SK-N-SH (cell line): ENCODE data around the gene KRT36. TPM values are rescaled to one million over a fixed set of nuclear protein-coding genes. Genes with fewer than 3 reads are reported as not detected.

ENCODE experiments used
- CTCF ChIA-PET: fragments of 300-600, 350-600 bp; formaldehyde crosslinking; extraction: SDS; loops from one replicate; lab custom pipeline; 2021; lab: Yijun Ruan, JAX
- POLR2A ChIA-PET: fragments of 350-600 bp; sonication (Branson Sonifier 250); formaldehyde crosslinking; extraction: SDS; loops from one replicate; lab custom pipeline; 2020; ENCODE audit warnings: antibody characterized with exemption, inconsistent platforms; lab: Yijun Ruan, JAX
- DNase-seq: peaks from one replicate; pipeline ENCODE4 v3.0.0; 2012
- H2AFZ ChIP-seq: fragments of 200-600 bp; sonication (generic); 2 replicates; pipeline ENCODE4 v1.8.1; 2016; ENCODE audit warnings: antibody characterized with exemption, mild to moderate bottlenecking, low read depth
- H3F3A ChIP-seq: fragments of 200-600 bp; sonication (generic); replicated peaks from 2 replicates; pipeline ENCODE3; 2016; ENCODE audit warnings: antibody characterized with exemption, mild to moderate bottlenecking; ENCODE audit not compliant: insufficient read depth
- H3K27ac ChIP-seq, 2 experiments: fragments of 200-500 bp in 1 of 2; fragments of 200-600 bp in 1 of 2; sonication (Bioruptor generic) in 1 of 2; sonication (generic), shearing (Covaris generic) in 1 of 2; 2 replicates each; pipeline versions ENCODE4 v1.5.1 to v1.6.1; 2014 to 2016; ENCODE audit warnings: low read depth in 2 of 2, inconsistent platforms in 1 of 2, low read length in 1 of 2, mild to moderate bottlenecking in 1 of 2, mixed read lengths in 1 of 2
- H3K27me3 ChIP-seq: fragments of 200-600 bp; sonication (generic), shearing (Covaris generic); 2 replicates; pipeline ENCODE4 v1.6.1; 2016; ENCODE audit warnings: mixed run types; ENCODE audit not compliant: insufficient read depth
- H3K36me3 ChIP-seq, 2 experiments: fragments of 200-500 bp in 1 of 2; fragments of 200-600 bp in 1 of 2; sonication (Bioruptor generic) in 1 of 2; sonication (generic) in 1 of 2; replicated peaks in 1 of 2; 2 replicates each; pipeline versions ENCODE3 to v1.5.1; 2014 to 2016; ENCODE audit warnings: low read length in 1 of 2, mild to moderate bottlenecking in 1 of 2; ENCODE audit not compliant: insufficient read depth in 2 of 2, control insufficient read depth in 1 of 2
- H3K4me1 ChIP-seq, 2 experiments: fragments of 200-500 bp in 1 of 2; fragments of 200-600 bp in 1 of 2; sonication (Bioruptor generic) in 1 of 2; sonication (generic), shearing (Covaris generic) in 1 of 2; 2 replicates each; pipeline versions ENCODE4 v1.5.1 to v1.6.1; 2014 to 2016; ENCODE audit warnings: low read depth in 1 of 2, low read length in 1 of 2, mixed run types in 1 of 2; ENCODE audit not compliant: insufficient read depth in 2 of 2, control insufficient read depth in 1 of 2
- H3K4me2 ChIP-seq: fragments of 200-600 bp; sonication (generic), shearing (Covaris generic); 2 replicates; pipeline ENCODE4 v1.6.1; 2017; ENCODE audit warnings: mixed run types
- H3K4me3 ChIP-seq, 2 experiments: fragments of 200-500 bp in 1 of 2; fragments of 200-600 bp in 1 of 2; sonication (Bioruptor generic) in 1 of 2; sonication (generic), shearing (Covaris generic) in 1 of 2; 2 replicates each; pipeline versions ENCODE4 v1.5.1 to v1.8.1; 2014 to 2016; ENCODE audit warnings: low read depth in 2 of 2, inconsistent platforms in 1 of 2, low read length in 1 of 2, mild to moderate bottlenecking in 1 of 2, mixed read lengths in 1 of 2, moderate library complexity in 1 of 2
- H3K79me2 ChIP-seq: fragments of 200-600 bp; sonication (generic); 2 replicates; pipeline ENCODE4 v1.8.1; 2017; ENCODE audit warnings: mild to moderate bottlenecking; ENCODE audit not compliant: insufficient read depth
- H3K9ac ChIP-seq: fragments of 200-600 bp; sonication (generic); 2 replicates; pipeline ENCODE4 v1.6.1; 2017; ENCODE audit warnings: mixed run types
- H3K9me2 ChIP-seq: fragments of 200-600 bp; sonication (generic); 2 replicates; pipeline ENCODE4 v1.6.1; 2017; ENCODE audit warnings: mixed run types
- H3K9me3 ChIP-seq: fragments of 200-600 bp; sonication (generic); 2 replicates; pipeline ENCODE4 v1.6.1; 2017; ENCODE audit warnings: mixed run types, mild to moderate bottlenecking, moderate library complexity
- H4K20me1 ChIP-seq: fragments of 200-600 bp; sonication (generic); 2 replicates; pipeline ENCODE4 v1.6.1; 2017; ENCODE audit warnings: mild to moderate bottlenecking, mixed run types; ENCODE audit not compliant: insufficient read depth
- CHD2 ChIP-seq: fragments of 150-350 bp; IDR thresholded peaks from 2 replicates; pipeline ENCODE4 v1.6.1; 2018; ENCODE audit warnings: low read length; ENCODE audit not compliant: partially characterized antibody
- CTCF ChIP-seq: fragments of 200-600 bp; sonication (generic); IDR thresholded peaks from 2 replicates; pipeline ENCODE4 v1.6.1; 2017; ENCODE audit warnings: antibody characterized with exemption, mild to moderate bottlenecking, moderate library complexity
- ELF1 ChIP-seq: IDR thresholded peaks from 2 replicates; pipeline ENCODE4 v1.4.0; 2012
- EP300 ChIP-seq, 2 experiments: IDR thresholded peaks; 2 replicates each; pipeline versions ENCODE4 v1.4.0 to v1.6.1; 2012; ENCODE audit warnings: borderline replicate concordance in 1 of 2, low read depth in 1 of 2, low read length in 1 of 2
- EZH2phosphoT487 ChIP-seq: fragments of 200-600 bp; sonication (generic); IDR thresholded peaks from 2 replicates; pipeline ENCODE4 v1.6.1; 2017; ENCODE audit warnings: low read depth, mixed run types, mild to moderate bottlenecking, antibody characterized with exemption, moderate library complexity, borderline replicate concordance
- FOSL2 ChIP-seq: IDR thresholded peaks from 2 replicates; pipeline ENCODE4 v1.4.0; 2012; ENCODE audit warnings: low read depth, mild to moderate bottlenecking, moderate library complexity, borderline replicate concordance
- FOXM1 ChIP-seq: IDR thresholded peaks from 2 replicates; pipeline ENCODE4 v1.4.0; 2012; ENCODE audit warnings: low read depth, mild to moderate bottlenecking
- GATA2 ChIP-seq: sonication (generic); formaldehyde crosslinking; IDR thresholded peaks from 2 replicates; pipeline ENCODE4 v1.5.0; 2020; ENCODE audit warnings: mild to moderate bottlenecking, missing genetic modification reagents
- MEF2A ChIP-seq: IDR thresholded peaks from 2 replicates; pipeline ENCODE4 v1.4.0; 2012; ENCODE audit warnings: low read depth, borderline replicate concordance
- NFIC ChIP-seq: IDR thresholded peaks from 2 replicates; pipeline ENCODE4 v1.4.0; 2012; ENCODE audit warnings: borderline replicate concordance
- NRF1 ChIP-seq: IDR thresholded peaks from 2 replicates; pipeline ENCODE4 v1.6.1; 2012; ENCODE audit warnings: low read depth, mild to moderate bottlenecking, low read length
- POLR2AphosphoS5 ChIP-seq: IDR thresholded peaks from 2 replicates; pipeline ENCODE4 v1.6.1; 2012; ENCODE audit warnings: low read depth, low read length
- RFX5 ChIP-seq: IDR thresholded peaks from 2 replicates; pipeline ENCODE4 v1.6.1; 2012; ENCODE audit warnings: mild to moderate bottlenecking, improper control_type of control experiment, low read length
- SIN3A ChIP-seq: IDR thresholded peaks from 2 replicates; pipeline ENCODE4 v1.6.1; 2012; ENCODE audit warnings: low read depth, mild to moderate bottlenecking, low read length, moderate library complexity, borderline replicate concordance
- SMC3 ChIP-seq: IDR thresholded peaks from 2 replicates; pipeline ENCODE4 v1.6.1; 2012; ENCODE audit warnings: low read depth, low read length, improper control_type of control experiment
- TEAD4 ChIP-seq: IDR thresholded peaks from 2 replicates; pipeline ENCODE4 v1.4.0; 2012; ENCODE audit warnings: mild to moderate bottlenecking, borderline replicate concordance; ENCODE audit not compliant: insufficient read depth
- ZBTB33 ChIP-seq: IDR thresholded peaks from 2 replicates; pipeline ENCODE4 v1.4.0; 2012; ENCODE audit warnings: low read depth, borderline replicate concordance
- WGBS: methylation state at CpG from one replicate; pipeline ENCODE4 v1.1.6; 2017; ENCODE audit warnings: low lambda C conversion rate; 5-methylcytosine and 5-hydroxymethylcytosine counted together
- polyA plus RNA-seq, 3 experiments: library from polyadenylated mRNA; depleted of rRNA; stranded (reverse); fragments of >200 nt; gene quantifications; 2 replicates each; pipeline ENCODE4 v1.2.3, GENCODE V29; 2012
- TF ChIP-seq, protein P1 (sequence below): IDR thresholded peaks from 2 replicates; pipeline ENCODE4 v1.6.1; 2012; ENCODE audit warnings: mild to moderate bottlenecking, low read depth, low read length, moderate library complexity
- TF ChIP-seq, protein P2 (sequence below): fragments of 150-350 bp; IDR thresholded peaks from 2 replicates; pipeline ENCODE4 v1.6.1; 2016; ENCODE audit warnings: mild to moderate bottlenecking, low read depth, low read length
- TF ChIP-seq, protein P3 (sequence below): fragments of 150-350 bp; IDR thresholded peaks from 2 replicates; pipeline ENCODE4 v1.6.1; 2017; ENCODE audit warnings: antibody characterized with exemption, low read length, low read depth, borderline replicate concordance

KRT36 gene
- polyA plus RNA-seq, 1 of the 3 experiments (the other 2 are of a cell fraction), result not detected

DNA sequence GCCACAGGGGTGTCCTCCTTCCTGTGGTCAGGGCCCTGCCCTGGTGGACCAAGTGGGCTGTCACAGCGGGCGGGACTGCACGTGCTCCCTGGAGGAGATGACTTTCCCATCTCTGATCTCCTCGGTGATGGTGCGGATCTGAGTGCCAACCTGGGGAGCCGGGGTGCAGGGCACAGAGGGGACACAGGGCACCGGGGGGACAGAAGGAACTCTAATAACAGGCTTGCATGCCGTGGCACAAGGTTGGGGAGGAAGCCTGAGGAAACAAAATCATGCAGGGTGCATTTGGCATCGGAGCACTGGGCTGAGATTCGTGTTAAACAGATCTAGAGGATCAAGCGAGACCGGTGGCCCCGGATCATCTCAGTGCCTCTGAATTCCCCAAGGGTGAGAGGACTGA, 3.4 kb downstream of the KRT36 start:
- Histone ChIP-seq H3K9ac (no peak overlapping the region), H2AFZ (no peak overlapping the region), H3K36me3 (no peaks in the 10 kb centered on the region), H3K4me2 (no peak overlapping the region), H3K27me3 (no peaks in the 10 kb centered on the region), H3K4me1 (peaks cover 0 to 14% of the 10 kb centered on the region in 2 experiments; a peak in 1 of 4 replicates), H3F3A (no peaks in the 10 kb centered on the region), H3K4me3 (no peak overlapping the region), H3K9me3 (no peaks in the 10 kb centered on the region), H3K27ac (no peak overlapping the region), H3K9me2 (no peaks in the 10 kb centered on the region), H3K79me2 (no peaks in the 10 kb centered on the region), H4K20me1 (no peaks in the 10 kb centered on the region)
- no peak for TF ChIP-seq RFX5
- no peak for TF ChIP-seq ZBTB33
- no peak for TF ChIP-seq GATA2 (CRISPR knock-in tag)
- TF ChIP-seq, protein P1, sequence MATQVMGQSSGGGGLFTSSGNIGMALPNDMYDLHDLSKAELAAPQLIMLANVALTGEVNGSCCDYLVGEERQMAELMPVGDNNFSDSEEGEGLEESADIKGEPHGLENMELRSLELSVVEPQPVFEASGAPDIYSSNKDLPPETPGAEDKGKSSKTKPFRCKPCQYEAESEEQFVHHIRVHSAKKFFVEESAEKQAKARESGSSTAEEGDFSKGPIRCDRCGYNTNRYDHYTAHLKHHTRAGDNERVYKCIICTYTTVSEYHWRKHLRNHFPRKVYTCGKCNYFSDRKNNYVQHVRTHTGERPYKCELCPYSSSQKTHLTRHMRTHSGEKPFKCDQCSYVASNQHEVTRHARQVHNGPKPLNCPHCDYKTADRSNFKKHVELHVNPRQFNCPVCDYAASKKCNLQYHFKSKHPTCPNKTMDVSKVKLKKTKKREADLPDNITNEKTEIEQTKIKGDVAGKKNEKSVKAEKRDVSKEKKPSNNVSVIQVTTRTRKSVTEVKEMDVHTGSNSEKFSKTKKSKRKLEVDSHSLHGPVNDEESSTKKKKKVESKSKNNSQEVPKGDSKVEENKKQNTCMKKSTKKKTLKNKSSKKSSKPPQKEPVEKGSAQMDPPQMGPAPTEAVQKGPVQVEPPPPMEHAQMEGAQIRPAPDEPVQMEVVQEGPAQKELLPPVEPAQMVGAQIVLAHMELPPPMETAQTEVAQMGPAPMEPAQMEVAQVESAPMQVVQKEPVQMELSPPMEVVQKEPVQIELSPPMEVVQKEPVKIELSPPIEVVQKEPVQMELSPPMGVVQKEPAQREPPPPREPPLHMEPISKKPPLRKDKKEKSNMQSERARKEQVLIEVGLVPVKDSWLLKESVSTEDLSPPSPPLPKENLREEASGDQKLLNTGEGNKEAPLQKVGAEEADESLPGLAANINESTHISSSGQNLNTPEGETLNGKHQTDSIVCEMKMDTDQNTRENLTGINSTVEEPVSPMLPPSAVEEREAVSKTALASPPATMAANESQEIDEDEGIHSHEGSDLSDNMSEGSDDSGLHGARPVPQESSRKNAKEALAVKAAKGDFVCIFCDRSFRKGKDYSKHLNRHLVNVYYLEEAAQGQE, result no peak
- no peak for TF ChIP-seq TEAD4
- TF ChIP-seq CTCF, result no peak
- no peak for TF ChIP-seq MEF2A
- no peak for TF ChIP-seq EZH2phosphoT487
- no peak for TF ChIP-seq FOSL2
- TF ChIP-seq, protein P2, sequence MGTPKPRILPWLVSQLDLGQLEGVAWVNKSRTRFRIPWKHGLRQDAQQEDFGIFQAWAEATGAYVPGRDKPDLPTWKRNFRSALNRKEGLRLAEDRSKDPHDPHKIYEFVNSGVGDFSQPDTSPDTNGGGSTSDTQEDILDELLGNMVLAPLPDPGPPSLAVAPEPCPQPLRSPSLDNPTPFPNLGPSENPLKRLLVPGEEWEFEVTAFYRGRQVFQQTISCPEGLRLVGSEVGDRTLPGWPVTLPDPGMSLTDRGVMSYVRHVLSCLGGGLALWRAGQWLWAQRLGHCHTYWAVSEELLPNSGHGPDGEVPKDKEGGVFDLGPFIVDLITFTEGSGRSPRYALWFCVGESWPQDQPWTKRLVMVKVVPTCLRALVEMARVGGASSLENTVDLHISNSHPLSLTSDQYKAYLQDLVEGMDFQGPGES, result no peak
- TF ChIP-seq NFIC, result no peak
- no peak for TF ChIP-seq SIN3A
- TF ChIP-seq CHD2, result no peak
- TF ChIP-seq FOXM1, result no peak
- TF ChIP-seq EP300 (IDR thresholded peaks at IDR 0.05; ENCODE audit: borderline replicate concordance in 1 of 2, low read depth in 1 of 2, low read length in 1 of 2), result no peak
- no peak for TF ChIP-seq SMC3
- no peak for TF ChIP-seq ELF1
- TF ChIP-seq, protein P3, sequence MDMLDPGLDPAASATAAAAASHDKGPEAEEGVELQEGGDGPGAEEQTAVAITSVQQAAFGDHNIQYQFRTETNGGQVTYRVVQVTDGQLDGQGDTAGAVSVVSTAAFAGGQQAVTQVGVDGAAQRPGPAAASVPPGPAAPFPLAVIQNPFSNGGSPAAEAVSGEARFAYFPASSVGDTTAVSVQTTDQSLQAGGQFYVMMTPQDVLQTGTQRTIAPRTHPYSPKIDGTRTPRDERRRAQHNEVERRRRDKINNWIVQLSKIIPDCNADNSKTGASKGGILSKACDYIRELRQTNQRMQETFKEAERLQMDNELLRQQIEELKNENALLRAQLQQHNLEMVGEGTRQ, result no peak
- no peak for TF ChIP-seq NRF1
- no peak for TF ChIP-seq POLR2AphosphoS5
- WGBS, result 80% methylated on average over 13 of the region's 13 CpGs
- DNase-seq, result no peak
- ChIA-PET POLR2A (no interaction called here), CTCF (interaction anchor here (1.3 to 3.9 kb wide), 3 partner anchors 12 to 63 kb away, joined by 3 to 23 read pairs (median 3); partner anchors contain the start of gene KRT32)
